Measurements from ENCODE around the gene ACAA2.

ACAA2 gene

DNA sequence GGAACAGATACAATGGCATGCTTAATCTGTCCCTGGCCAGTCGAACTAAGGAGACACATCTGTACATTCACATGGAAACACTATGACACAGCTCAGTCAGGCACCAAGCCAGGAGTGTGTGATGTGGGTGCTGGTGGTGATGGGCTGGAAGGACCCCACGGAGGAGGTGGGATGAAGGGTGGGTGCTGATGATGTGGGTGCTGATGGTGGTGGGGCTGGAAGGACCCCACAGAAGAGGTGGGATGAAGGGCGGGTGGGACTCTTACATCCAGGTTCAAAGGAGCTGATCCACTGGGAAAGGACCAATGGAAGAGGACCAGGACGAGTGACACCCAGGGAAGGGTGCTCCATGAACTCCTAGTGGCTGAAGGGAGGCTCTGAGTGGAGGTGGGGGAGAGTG lies 34.8 kb upstream of the ACAA2 start:
- peaks cover 0 to 17% of the 10 kb centered on the region in 2 donors for H3K27me3 ChIP-seq
- peaks cover 0 to 12% (median 0%) of the 10 kb centered on the region in 3 donors for H3K36me3 ChIP-seq

DNA sequence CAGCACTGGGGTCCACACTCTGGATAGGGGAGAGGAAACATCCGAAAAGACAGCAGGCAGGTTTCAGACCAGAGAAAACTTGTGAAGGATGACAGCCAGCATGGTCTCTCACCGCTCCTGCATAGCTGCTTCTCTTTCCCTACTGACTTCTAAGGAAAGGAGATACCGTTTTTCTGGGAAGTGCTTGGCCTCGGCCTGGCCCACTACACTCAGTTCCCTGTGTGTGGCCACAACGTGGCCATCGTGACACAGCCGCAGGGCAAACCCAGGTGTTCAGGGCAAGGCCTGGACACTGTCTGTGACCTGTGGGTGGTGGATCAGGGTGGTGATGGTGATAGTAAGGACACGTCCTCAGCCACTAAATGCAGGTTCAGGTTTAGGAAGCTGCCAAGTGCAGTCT lies 34.2 kb upstream of the ACAA2 start:
- Histone ChIP-seq H3K9me3 (no peaks in the 10 kb centered on the region), H3K36me3 (peaks cover 0 to 12% (median 0%) of the 10 kb centered on the region in 3 donors), H3K4me3 (no peak overlapping the region), H3K4me1 (no peaks in the 10 kb centered on the region), H3K27ac (no peak overlapping the region), H3K27me3 (peaks cover 0 to 17% of the 10 kb centered on the region in 2 donors)
- TF ChIP-seq, protein P1, sequence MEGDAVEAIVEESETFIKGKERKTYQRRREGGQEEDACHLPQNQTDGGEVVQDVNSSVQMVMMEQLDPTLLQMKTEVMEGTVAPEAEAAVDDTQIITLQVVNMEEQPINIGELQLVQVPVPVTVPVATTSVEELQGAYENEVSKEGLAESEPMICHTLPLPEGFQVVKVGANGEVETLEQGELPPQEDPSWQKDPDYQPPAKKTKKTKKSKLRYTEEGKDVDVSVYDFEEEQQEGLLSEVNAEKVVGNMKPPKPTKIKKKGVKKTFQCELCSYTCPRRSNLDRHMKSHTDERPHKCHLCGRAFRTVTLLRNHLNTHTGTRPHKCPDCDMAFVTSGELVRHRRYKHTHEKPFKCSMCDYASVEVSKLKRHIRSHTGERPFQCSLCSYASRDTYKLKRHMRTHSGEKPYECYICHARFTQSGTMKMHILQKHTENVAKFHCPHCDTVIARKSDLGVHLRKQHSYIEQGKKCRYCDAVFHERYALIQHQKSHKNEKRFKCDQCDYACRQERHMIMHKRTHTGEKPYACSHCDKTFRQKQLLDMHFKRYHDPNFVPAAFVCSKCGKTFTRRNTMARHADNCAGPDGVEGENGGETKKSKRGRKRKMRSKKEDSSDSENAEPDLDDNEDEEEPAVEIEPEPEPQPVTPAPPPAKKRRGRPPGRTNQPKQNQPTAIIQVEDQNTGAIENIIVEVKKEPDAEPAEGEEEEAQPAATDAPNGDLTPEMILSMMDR (IDR thresholded peaks at IDR 0.05), result no peak
- intact Hi-C loops (cut with DNase I; ENCODE audit: low total_unique reads), result no loop called here
- DNase-seq, result no peak

More for the DNA sequence above, 34.8 kb upstream of the ACAA2 start:
- Histone ChIP-seq H3K4me3 (no peak overlapping the region), H3K27ac (no peak overlapping the region), H3K4me1 (no peaks in the 10 kb centered on the region), H3K9me3 (no peaks in the 10 kb centered on the region)
- DNase-seq, result no peak
- TF ChIP-seq, protein P1 (IDR thresholded peaks at IDR 0.05), result no peak
- intact Hi-C loops (cut with DNase I; ENCODE audit: low total_unique reads), result no loop called here

DNA sequence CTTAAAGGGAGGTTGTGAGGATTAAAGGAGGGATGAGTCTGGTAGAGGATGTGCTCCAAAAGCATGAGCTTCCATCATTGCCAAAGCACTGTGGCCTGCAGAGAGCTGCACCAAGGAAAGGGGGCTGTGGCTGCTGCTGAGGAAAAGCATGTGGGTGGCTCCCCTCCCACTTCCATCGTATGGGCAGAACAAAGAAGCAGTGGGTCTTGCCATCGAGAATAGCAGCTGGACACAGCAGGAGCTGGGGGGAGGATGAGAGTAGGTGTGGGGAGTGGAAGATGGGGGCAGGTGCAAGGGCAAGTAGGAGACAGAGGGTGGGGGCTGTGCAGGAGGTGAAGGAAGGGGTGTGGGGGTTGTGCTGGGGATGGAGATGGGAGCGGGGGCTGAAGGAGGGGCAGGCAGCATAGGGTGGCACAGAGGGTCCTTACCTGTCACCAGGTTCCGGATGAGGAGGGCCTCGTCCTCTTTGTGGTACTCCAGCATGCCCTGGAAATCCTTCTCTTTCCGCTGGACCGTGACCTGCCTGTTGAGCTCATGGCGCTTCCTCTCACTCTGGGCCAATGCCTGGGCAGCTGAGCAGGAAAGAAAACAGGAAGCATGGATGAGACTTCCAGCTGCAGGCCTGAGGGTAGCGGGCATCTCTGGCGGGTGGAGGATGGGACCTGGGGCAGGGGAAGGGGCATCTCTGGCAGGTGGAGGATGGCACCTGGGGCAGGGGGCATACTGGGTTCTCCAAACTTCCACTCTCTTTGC lies 33.6 kb upstream of the ACAA2 start:
- H3K27ac ChIP-seq, result no peak overlapping the region
- H3K36me3 ChIP-seq, result peaks cover 0 to 12% (median 0%) of the 10 kb centered on the region in 3 donors
- TF ChIP-seq, protein P1 (IDR thresholded peaks at IDR 0.05), result no peak
- no peaks in the 10 kb centered on the region for H3K4me1 ChIP-seq
- H3K27me3 ChIP-seq, result peaks cover 0 to 17% of the 10 kb centered on the region in 2 donors
- intact Hi-C loops (cut with DNase I; ENCODE audit: low total_unique reads), result no loop called here
- no peaks in the 10 kb centered on the region for H3K9me3 ChIP-seq
- H3K4me3 ChIP-seq, result no peak overlapping the region
- DNase-seq, result no peak

DNA sequence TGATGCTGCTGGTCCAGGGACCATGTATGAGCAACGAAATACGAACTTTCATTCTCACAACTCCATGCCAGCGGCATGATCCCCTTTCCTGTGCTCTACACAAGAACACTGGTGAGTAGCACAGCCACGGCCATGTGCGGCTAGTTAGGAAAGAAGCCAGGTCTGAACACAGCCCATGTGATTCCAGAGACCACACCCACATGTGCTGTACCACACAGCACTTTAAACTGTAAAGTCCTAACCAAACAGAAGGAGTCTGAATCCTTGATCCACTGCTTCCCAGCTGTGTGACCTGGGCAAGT lies 33.0 kb upstream of the ACAA2 start:
- Histone ChIP-seq H3K36me3 (peaks cover 0 to 16% (median 0%) of the 10 kb centered on the region in 3 donors), H3K27ac (no peak overlapping the region), H3K9me3 (no peaks in the 10 kb centered on the region), H3K27me3 (peaks cover 0 to 17% of the 10 kb centered on the region in 2 donors), H3K4me3 (no peak overlapping the region), H3K4me1 (no peaks in the 10 kb centered on the region)
- TF ChIP-seq, protein P1 (IDR thresholded peaks at IDR 0.05), result no peak
- DNase-seq, result no peak
- intact Hi-C loops (cut with DNase I; ENCODE audit: low total_unique reads), result no loop called here

DNA sequence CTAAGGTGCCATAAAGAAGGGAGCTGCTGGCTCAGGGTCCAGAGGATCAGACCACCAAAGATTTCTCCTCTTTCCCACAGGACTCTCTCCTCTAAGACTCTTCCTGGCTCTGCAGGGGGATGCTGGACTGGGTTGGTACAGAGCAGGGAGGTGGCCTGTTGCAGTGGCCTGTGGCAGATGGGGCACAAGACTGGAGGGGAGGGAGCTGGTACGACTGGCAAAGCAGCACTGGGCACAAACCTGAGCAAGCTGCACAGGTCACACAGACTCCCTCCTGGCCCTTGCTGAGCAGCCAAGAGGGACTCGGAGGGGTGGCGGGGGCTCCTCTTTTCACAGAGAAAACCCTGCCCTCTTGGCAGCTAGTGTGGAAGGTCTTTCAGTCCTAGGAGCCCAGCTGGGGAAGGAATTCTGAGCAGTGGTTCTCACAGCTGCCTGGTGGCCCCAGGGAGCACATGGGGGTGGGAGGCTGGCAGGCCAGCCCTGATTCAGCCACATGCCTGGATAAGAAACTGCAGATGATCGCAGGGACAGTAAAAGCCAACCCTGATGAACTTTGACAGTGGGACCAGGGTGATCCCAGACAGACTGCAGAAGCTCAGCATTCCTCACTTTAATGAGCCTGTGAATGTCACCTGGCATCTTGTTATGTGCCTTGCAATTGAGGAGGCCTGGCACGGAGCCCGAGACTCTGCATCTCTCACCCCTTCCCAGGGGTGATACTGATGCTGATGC lies 32.5 kb upstream of the ACAA2 start:
- H3K9me3 ChIP-seq, result no peaks in the 10 kb centered on the region
- no peak overlapping the region for H3K4me3 ChIP-seq
- H3K4me1 ChIP-seq, result no peaks in the 10 kb centered on the region
- DNase-seq, result no peak
- H3K36me3 ChIP-seq, result peaks cover 0 to 21% (median 0%) of the 10 kb centered on the region in 3 donors
- H3K27ac ChIP-seq, result no peak overlapping the region
- TF ChIP-seq, protein P1 (IDR thresholded peaks at IDR 0.05), result no peak
- intact Hi-C loops (cut with DNase I; ENCODE audit: low total_unique reads), result no loop called here
- peaks cover 0 to 17% of the 10 kb centered on the region in 2 donors for H3K27me3 ChIP-seq

Data from tibial artery (tissue), 4 donors.